ENCODE measurements around the gene CCNT1.

DNA sequence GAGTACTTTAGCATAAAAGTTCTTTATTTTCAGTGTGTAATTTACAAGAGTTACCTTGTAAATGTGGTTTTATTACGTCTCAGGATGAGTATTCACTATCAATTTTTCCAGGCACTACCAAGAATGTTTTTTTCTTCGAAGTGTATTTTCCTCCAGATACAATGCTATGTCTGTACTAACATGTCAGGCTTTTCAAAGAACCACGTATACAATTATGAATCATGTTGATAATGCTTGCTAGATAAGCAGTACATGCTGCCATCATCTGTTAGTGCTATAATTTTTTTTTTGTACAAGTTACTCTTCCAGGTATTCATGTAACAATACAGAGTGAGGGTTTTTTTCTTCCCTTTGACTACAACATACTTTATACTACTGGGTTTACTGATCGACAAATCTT, 28.9 kb downstream of the CCNT1 start:
- TF ChIP-seq, protein P1, sequence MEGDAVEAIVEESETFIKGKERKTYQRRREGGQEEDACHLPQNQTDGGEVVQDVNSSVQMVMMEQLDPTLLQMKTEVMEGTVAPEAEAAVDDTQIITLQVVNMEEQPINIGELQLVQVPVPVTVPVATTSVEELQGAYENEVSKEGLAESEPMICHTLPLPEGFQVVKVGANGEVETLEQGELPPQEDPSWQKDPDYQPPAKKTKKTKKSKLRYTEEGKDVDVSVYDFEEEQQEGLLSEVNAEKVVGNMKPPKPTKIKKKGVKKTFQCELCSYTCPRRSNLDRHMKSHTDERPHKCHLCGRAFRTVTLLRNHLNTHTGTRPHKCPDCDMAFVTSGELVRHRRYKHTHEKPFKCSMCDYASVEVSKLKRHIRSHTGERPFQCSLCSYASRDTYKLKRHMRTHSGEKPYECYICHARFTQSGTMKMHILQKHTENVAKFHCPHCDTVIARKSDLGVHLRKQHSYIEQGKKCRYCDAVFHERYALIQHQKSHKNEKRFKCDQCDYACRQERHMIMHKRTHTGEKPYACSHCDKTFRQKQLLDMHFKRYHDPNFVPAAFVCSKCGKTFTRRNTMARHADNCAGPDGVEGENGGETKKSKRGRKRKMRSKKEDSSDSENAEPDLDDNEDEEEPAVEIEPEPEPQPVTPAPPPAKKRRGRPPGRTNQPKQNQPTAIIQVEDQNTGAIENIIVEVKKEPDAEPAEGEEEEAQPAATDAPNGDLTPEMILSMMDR (conservative IDR thresholded peaks at IDR 0.05; ENCODE audit: low read depth in 2 of 2), result no peak
- no peak for TF ChIP-seq POLR2AphosphoS5 (IDR thresholded peaks at IDR 0.05; ENCODE audit: low read depth)

Measured in GM23338 (cell line).